HL-60/S4 treated with retinoic acid at 250 ng/mL for 4 days and 3 days (cell line): ENCODE measurements around the gene CTSE.
"Not testable (repeated sequence)": the region's sequence is repeated elsewhere in the genome, so short reads cannot be mapped to it uniquely, and the experiment has no call there.

Source experiments
- in situ Hi-C: fragments of 300-500 bp; cut with MboI; formaldehyde crosslinking; loops from 2 replicates; pipeline ENCODE4 v1.7.0; 2022; ENCODE audit warnings: low sequenced_read_pairs

The CTSE gene

DNA sequence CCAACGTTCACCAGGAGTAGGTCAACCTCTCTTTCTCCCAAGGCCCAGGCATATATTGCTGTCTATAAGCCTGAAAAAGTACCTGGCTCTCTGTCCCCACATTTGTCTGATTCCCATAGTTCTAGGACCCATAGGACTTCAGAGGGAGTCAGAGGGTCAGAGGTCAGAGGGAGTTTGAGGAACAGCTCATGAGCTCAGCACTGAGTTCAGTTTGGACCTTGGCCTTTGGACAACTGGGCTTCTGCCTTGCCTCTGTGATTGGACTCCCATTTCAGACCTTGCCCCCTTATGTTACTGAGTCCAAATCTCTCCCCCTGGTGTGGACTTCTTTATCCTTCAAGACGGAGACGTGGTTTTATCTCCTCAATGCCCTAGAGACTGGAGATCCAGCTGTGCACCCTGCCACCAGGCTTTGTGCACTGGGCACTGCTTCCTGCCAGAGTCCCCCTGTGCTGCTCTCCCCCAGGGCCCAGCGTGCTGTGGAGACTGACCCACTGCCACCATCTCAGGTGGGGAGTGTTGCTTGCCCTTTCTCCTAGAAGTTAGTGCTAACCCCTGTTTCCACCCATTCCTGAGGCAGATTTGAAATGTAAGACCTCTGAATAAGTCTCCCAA, 3.2 kb downstream of the CTSE start:
- in situ Hi-C loops = no loop called here

GRCh38 chr1:206015071-206015470, 8.6 kb downstream of the CTSE start:
- in situ Hi-C loops = no loop called here

GRCh38 chr1:206014601-206015000, 9.1 kb downstream of the CTSE start:
- in situ Hi-C loops = no loop called here

- in situ Hi-C loops = no loop called here
These were observed 10.5 kb downstream of the CTSE start for GRCh38 chr1:206013026-206013795.

DNA sequence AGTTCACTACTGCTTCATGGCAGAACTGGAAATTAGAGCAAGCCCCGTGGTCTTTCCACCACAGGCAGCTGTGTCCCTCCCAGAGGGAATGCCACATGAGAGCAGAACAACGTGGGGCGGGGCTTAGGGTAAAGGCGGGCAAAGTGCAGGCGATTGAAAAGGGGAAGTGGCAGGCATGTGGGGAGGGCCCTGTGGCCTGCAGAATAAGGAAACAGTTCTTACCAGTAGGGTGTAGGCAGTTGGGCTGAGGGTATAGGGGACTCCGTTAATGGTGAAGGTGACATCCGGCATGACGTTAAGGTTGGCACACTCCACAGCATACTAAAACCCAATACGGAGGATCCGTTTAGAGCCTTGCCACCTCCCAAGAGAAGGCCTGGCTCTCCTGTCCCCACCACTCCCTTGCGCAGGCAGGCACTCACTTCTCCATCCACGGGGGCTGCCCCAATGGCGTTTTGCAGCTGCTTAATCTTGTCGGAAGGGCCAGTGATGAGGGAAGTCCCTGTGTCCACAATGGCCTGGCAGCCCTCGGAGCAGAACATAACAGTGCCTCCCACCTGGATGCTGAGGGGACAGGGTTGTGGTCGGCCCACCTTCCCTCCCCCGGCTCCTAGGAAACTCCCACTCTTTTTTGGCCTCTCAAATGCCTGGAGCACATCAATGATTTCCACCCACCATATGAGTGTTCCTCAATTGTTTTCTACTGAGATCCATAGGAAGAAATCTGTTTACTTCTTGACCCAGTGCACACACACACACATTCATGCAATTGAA, 11.4 kb downstream of the CTSE start:
- in situ Hi-C loops = no loop called here

DNA sequence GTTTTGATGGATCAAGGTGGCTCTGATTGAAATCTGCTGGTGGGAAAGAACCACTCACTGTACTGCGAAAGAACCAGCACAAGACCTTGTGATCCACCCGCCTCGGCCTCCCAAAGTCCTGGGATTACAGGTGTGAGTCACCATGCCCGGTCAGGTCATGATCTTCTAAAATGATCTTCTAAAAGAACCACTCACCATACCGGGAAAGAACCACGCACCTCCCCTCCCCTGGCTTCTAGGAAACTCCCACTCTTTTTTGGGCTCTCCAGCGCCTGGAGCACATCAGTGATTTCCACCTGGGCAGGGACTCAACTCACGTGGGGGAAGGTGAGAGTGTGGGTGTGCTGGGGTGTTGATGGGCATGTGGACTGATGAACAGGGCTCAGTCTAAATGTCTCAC, 12.6 kb downstream of the CTSE start:
- in situ Hi-C loops = no loop called here

- in situ Hi-C loops = no loop called here
These were observed 13.6 kb downstream of the CTSE start for GRCh38 chr1:206010060-206010459.

DNA sequence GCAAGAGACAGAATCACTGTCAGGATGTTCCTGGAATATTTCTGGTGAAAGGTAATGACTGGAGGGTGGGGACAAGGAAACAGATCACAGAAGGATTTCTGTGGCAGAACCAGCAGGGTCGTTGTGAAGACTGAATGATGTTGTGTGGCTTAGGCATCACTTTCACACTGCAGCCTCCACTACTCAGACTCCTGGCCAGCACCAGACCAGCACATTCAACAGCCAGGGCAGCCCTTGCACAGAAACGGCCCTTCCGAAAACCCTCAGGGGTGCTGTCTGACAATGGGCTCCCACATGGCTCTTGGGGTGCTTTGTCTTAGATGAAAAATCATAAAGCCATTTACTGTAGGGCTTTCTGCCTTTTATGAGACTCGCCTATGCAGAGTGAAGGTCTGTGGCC, 16.7 kb downstream of the CTSE start:
- in situ Hi-C loops = no loop called here

DNA sequence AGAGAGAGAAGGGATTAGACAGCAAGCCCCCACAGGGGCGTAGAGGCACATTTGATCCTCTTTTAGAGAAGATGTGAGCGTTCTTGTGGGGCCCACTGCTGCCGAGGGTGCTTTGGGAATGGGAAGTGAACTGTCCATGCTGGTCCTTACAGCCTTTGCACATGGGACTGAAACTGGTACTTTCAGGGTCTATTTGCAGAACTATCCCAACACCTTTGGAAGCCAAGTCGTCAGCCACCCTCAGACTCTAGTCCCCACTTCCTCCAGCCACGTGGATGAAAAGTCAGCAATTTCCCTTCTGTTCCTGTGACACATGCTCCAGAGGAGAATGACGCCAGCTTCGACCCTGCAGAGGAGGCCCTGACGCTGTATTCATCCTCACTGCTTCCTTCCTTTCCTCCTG, 17.9 kb downstream of the CTSE start:
- in situ Hi-C loops = no loop called here

- in situ Hi-C loops = no loop called here
These were observed 18.5 kb downstream of the CTSE start for GRCh38 chr1:206005234-206005633.

GRCh38 chr1:206004826-206005225, 18.9 kb downstream of the CTSE start:
- in situ Hi-C loops = no loop called here

- in situ Hi-C loops = no loop called here
These were observed 19.6 kb downstream of the CTSE start for GRCh38 chr1:206003854-206004800.

DNA sequence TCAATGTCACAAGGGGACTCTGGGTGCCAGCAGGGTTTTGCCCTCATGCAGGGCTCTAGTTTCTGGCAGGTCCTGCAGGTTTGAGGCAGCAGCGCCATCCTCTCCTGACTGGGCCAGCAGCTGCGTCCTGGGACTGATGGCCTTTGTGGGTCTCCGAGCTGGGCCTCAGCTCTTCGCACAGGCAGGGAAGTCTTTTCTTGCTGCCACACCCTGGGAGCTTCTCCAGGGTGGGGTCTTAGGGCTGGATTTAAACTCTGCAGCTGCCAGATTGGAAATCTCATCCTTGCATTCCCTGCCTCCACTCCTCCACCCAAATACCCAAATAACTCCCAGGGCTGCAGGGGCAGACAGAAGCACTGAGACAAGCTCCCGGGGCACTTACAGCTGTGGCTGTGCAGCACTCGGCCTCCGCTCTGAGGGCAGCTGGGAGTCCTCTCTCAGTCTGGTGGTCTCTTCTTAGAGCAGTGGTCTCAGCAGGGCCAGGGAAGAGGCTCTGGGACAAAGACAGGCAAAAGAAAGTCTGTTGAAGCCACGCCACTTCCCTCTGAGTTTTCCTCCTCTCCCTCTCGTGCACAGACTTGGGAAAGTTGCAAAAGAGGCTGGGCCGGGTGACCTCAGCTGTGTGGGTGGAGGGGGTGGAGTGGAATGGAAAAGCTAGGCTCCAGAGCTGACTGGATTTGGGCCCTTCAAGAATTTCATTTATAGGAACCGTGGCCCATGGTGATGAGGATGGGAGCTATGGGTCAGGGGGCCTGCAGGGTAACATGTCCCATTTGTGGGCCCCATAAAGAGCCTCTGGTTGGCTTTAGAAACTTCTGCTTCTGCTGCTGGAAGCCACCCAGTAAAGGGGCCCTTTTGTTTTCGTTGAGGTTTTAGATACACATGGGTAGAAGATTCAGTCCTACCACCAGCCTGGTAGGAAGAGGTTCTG, 20.6 kb downstream of the CTSE start, which contains the start of gene RAB7B:
TSS of gene RAB7B (minus strand) at position 525 of the 931 bp plus-strand sequence. CDS start 9,260 bp downstream, outside the sequence.
- in situ Hi-C loops = no loop called here

- in situ Hi-C loops = no loop called here
These were observed 21.5 kb downstream of the CTSE start for GRCh38 chr1:206002160-206002559.

GRCh38 chr1:206001476-206001888, 22.2 kb downstream of the CTSE start:
- in situ Hi-C loops = no loop called here

DNA sequence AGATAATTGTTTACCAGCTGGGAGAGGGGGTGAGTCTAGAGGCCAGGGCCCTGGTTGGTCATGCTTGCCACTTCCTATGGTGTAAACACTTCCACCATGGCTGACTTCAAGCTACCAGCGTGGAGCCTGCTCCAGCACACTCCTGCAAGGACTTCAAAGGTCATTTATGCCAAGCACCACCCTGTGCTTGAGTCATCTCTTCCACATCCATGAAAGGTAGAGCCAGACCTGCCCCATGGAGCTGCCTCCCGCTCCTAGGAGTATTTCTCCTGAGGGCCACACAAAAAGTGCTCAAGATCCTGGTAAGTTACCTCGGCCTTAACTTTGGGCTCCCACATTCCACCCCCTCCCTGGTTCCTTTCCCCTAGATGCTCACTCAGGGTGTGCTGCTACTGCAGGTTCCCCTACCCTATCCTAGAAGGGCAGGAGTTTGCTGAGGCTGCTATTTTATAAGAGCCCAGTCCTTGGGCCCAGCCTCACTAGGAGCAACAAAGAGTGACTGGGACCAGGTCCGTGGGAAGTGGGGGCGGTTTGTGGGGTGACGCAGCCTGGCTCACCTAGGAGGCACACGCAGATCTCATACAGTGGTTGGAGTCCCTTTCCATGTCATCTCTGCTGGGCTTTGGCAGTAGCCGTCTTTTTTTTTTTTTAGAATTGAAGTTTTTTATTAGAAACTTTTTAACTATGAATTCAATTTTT, 22.9 kb downstream of the CTSE start:
- in situ Hi-C loops = no loop called here

DNA sequence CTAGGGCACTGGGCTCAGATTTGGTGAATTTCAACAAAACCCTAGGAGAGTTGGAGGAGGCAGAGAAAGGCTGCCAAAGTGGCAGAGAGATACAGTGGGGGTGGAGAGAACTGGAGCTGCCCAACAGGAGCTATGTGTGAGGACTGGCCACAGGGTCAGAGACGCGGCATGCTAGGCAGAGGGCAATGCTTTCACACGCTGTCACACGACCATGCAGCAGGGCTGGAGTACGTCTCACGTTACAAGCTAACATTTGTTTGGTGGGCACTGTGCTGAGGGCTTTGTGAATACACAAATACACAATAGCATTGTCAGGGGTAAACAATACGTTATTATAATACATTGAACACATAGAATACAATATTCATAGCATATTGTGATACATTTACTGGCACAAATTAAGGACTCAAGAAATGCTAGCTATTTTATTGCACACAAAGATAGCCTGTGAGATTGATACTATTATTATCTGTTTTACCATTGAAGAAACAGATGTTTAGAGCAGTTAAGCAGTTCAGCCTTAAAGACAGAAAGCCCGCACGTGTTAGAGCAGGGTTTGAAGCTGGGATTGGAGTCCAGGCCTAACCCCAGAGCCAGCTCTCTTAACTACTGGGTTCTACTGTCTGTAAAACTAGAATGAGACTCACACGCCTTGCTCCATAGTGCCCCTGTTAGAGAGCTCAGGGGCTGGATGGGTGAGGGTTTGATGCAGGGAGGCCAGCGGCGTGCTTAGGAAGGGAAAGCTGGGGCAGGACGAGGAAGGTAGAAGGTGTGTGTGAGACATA, 25.0 kb downstream of the CTSE start:
- in situ Hi-C loops = no loop called here

DNA sequence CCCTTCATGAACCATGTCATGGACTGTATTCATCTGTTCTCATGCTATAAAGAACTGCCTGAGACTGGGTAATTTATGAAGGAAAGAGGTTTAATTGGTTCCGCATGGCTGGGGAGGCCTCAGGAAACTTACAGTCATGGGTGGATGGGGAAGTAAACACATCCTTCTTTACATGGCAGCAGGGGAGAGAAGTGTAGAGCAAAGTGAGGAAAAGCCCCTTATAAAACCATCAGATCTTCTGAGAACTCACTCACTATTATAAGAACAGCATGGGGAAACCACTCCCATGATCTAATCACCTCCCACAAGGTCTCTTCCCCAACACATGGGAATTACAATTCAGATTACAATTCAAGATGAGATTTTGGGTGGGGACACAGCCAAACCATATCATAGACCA, 27.1 kb downstream of the CTSE start:
- in situ Hi-C loops = not testable (repeated sequence)
